ENCODE measurements around the gene EFR3B.
"Not testable (repeated sequence)": the region's sequence is repeated elsewhere in the genome, so short reads cannot be mapped to it uniquely, and the experiment has no call there.

EFR3B gene

GRCh38 chr2:25125976-25126375 lies 84.1 kb downstream of the EFR3B start:
- no peak for TF ChIP-seq CSRNP3 (CRISPR knock-in tag; IDR thresholded peaks at IDR 0.05)
- no peak for TF ChIP-seq TOX (CRISPR knock-in tag; IDR thresholded peaks at IDR 0.05; ENCODE audit: borderline replicate concordance)
- no peak for TF ChIP-seq ZNF565 (CRISPR knock-in tag; conservative IDR thresholded peaks at IDR 0.05; ENCODE audit: low read depth)
- no peak for TF ChIP-seq CSDC2 (CRISPR knock-in tag; IDR thresholded peaks at IDR 0.05)
- no peak for TF ChIP-seq ZNF8 (CRISPR knock-in tag; IDR thresholded peaks at IDR 0.05)
- TF ChIP-seq ZFP3 (CRISPR knock-in tag; IDR thresholded peaks at IDR 0.05): no peak
- no peak for TF ChIP-seq SNAI2 (CRISPR knock-in tag; IDR thresholded peaks at IDR 0.05)
- no peak for TF ChIP-seq TSHZ2 (CRISPR knock-in tag; IDR thresholded peaks at IDR 0.05)
- no peak for TF ChIP-seq RARB (CRISPR knock-in tag; IDR thresholded peaks at IDR 0.05)
- no peak for TF ChIP-seq ESRRG (CRISPR knock-in tag; IDR thresholded peaks at IDR 0.05)
- no peak for TF ChIP-seq OSR1 (CRISPR knock-in tag; IDR thresholded peaks at IDR 0.05)
- TF ChIP-seq CREB5 (CRISPR knock-in tag; IDR thresholded peaks at IDR 0.05; ENCODE audit: low read depth): no peak
- TF ChIP-seq ARNTL (CRISPR knock-in tag; IDR thresholded peaks at IDR 0.05; ENCODE audit: borderline replicate concordance, low read depth): no peak
- TF ChIP-seq ZNF70 (CRISPR knock-in tag; IDR thresholded peaks at IDR 0.05): no peak
- no peak for ATAC-seq

GRCh38 chr2:25127071-25127470 lies 85.2 kb downstream of the EFR3B start:
- not testable (repeated sequence) for ATAC-seq

GRCh38 chr2:25127646-25128045 lies 85.8 kb downstream of the EFR3B start:
- TF ChIP-seq ARNTL (CRISPR knock-in tag; IDR thresholded peaks at IDR 0.05; ENCODE audit: borderline replicate concordance, low read depth): no peak
- no peak for TF ChIP-seq ZNF70 (CRISPR knock-in tag; IDR thresholded peaks at IDR 0.05)
- TF ChIP-seq RARB (CRISPR knock-in tag; IDR thresholded peaks at IDR 0.05): no peak
- no peak for TF ChIP-seq ZFP3 (CRISPR knock-in tag; IDR thresholded peaks at IDR 0.05)
- no peak for TF ChIP-seq ESRRG (CRISPR knock-in tag; IDR thresholded peaks at IDR 0.05)
- TF ChIP-seq SNAI2 (CRISPR knock-in tag; IDR thresholded peaks at IDR 0.05): no peak
- ATAC-seq: no peak

- peak; percentile 6; the same call in 1 of the 3 replicates for ATAC-seq
- TF ChIP-seq OSR1 (CRISPR knock-in tag; IDR thresholded peaks at IDR 0.05) (no peak), BACH2 (CRISPR knock-in tag; IDR thresholded peaks at IDR 0.05; ENCODE audit: borderline replicate concordance) (no peak)
Observed at GRCh38 chr2:25129901-25130520, 88.1 kb downstream of the EFR3B start.

GRCh38 chr2:25131253-25131566 lies 89.3 kb downstream of the EFR3B start:
- TF ChIP-seq CSDC2 (CRISPR knock-in tag; IDR thresholded peaks at IDR 0.05) (no peak), TSHZ2 (CRISPR knock-in tag; IDR thresholded peaks at IDR 0.05) (no peak), TCF4 (CRISPR knock-in tag; IDR thresholded peaks at IDR 0.05; ENCODE audit: borderline replicate concordance) (no peak), OSR1 (CRISPR knock-in tag; IDR thresholded peaks at IDR 0.05) (no peak), RARB (CRISPR knock-in tag; IDR thresholded peaks at IDR 0.05) (no peak), ZNF70 (CRISPR knock-in tag; IDR thresholded peaks at IDR 0.05) (no peak), ISL1 (CRISPR knock-in tag; IDR thresholded peaks at IDR 0.05) (no peak), CREB5 (CRISPR knock-in tag; IDR thresholded peaks at IDR 0.05; ENCODE audit: low read depth) (no peak), PPARA (CRISPR knock-in tag; IDR thresholded peaks at IDR 0.05; ENCODE audit: borderline replicate concordance) (no peak), PATZ1 (CRISPR knock-in tag; IDR thresholded peaks at IDR 0.05; ENCODE audit: borderline replicate concordance) (no peak), ZNF8 (CRISPR knock-in tag; IDR thresholded peaks at IDR 0.05) (no peak), ARNTL (CRISPR knock-in tag; IDR thresholded peaks at IDR 0.05; ENCODE audit: borderline replicate concordance, low read depth) (no peak), GLIS3 (CRISPR knock-in tag; IDR thresholded peaks at IDR 0.05) (no peak), SNAI2 (CRISPR knock-in tag; IDR thresholded peaks at IDR 0.05) (no peak), ZFP30 (CRISPR knock-in tag; IDR thresholded peaks at IDR 0.05) (no peak), BACH2 (CRISPR knock-in tag; IDR thresholded peaks at IDR 0.05; ENCODE audit: borderline replicate concordance) (no peak)
- no peak for ATAC-seq

All from SK-N-SH treated with all-trans-retinoic acid at 6 μM for 48 hours (cell line).